GM19438 (cell line): ENCODE measurements around the gene C19orf12.

Source experiments
- ATAC-seq: cut with Tn5 transposase; IDR thresholded peaks from one replicate; pipeline ENCODE4 v1.9.1; 2021; ENCODE audit warnings: low read depth; ENCODE audit not compliant: unreplicated experiment

C19orf12 gene

DNA sequence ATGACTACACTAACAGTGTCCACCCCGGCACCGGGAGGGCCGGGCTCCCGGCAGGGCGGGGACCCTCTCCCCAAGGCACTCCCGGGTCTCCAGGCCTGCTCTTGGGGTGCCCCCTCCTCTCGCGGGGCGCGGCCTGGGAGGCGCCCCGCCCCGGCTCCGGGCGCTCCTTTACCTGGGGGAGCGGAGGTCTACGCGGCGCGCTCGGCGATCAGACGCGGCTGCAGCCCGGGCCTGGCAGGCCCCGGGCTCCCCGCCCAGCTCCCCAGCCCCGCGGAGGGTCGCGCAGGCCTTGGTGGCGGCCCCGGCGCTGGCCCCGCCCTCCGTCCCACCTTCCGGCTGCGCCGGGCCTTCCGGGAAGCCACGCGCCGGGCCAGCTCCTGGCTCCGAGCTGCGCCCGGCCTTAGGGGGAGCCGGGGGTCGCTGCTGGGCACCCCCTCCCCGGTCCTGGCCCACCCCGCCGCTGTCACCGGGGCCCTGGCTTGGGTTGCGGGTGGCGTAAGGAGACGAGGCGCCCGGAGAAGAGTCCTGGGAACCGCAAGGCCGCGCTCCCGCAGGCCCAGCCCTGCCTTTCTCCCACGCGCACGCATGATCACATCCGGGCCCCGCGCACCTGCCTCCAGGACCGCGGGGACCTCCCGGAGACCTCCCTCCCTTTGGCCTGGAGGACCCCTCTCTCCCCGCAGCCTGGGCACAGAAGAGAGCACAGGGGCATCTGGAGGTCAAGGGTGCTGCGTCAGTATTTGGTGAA, at the start of gene C19orf12:
C19orf12 (minus strand) TSS at position 309 of the 748 bp plus-strand sequence. CDS start 6,848 bp downstream, outside the sequence.
- peak; percentile 61 for ATAC-seq

DNA sequence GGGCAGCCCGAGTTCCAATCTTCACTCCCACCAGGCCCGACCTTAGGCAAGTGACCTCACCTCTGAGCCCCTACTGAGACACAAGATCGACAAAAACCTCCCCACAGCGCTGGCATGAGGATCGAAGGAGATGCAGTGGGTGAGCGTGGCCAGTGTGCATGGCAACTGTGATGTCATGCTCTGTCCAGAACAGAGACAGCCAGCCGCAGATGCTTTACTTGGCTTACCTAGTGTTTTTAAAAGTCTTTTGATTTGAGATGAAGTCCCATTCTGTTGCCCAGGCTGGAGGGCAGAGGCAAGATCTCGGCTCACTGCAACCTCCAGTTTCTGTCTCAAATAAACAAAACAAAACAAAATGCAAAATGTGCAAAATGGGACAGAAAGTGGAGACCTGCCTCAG, 49.3 kb upstream of the C19orf12 start:
- ATAC-seq, result no peak

DNA sequence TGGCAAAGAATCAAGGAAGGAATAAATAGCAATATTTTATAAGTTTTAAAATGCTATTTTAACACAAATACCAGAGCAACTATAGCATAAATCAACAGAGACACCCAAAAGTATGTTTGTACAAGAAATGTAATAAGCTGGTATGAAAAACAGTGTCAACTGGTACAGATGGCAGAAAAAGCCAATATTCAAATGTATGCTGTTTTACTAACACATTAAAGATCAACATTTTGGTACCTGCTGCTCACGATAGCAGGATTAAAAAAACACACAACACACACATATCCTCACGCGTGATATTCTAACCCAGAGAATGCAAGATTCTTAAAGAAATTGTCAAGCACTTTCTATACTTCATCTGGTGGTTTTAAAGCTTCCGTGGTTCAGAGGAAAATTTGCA, 48.1 kb upstream of the C19orf12 start:
- no peak for ATAC-seq

DNA sequence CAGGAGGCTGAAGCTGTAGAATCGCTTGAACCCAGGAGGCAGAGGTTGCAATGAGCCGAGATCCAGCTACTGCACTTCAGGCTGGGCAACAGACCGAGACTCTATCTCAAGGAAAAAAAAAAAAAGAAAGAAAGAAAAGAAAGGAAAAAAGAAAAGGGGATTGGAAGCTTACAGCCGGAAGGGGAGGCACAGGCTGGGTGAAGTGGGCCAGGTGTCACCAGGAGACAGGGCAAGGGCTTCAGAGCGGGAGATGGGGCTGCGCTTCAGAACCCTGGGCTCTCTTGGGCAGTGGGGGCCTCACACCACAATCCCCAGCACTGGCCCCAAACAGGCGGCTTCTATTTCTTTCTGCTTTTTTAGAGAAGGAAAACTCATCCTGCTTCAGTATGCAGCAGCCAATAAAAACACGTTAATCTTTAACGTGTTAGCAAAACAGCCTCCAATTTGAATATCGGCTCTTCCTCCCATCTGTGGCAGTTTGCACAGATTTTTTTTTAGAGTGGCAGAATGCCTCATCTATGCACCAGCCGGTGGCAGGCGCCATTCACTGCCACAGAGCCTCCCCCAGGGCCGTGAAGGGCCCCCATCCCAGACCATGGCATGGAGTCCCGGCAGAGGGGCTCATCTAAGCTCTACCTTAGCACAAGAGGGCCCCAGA, 46.6 kb upstream of the C19orf12 start:
- ATAC-seq, result no peak

DNA sequence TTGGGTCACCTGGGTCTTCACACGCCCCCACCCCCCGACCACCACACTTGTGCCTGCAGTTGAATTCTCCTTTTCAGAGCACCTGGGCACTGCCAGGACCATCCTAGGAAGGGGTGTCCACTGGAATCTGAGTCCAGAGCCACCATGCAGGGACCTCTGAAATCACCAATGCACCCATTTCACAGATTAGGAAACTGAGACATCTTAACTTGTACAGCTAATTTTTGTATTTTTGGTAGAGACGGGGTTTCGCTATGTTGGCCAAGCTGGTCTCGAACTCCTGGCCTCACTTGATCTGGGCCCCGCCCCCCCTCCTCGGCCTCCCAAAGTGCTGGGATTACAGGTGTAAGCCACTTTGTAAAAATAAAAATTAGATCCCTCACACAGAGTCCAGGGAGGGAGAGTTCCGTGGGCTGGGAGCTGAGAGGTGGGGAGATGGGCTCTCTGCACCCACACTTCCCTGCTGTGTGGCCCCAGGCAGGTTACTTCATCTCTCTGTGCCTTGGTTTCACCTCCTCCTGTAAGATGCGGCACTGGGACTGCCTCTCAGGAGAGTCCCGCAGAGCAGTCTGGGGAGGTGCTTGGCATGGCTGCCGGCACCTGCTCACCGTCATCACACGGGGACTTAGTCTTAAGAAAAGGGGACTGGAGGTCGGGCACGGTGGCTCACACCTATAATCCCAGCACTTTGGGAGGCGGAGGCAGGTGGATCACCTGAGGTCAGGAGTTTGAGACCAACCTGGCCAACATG, 45.9 kb upstream of the C19orf12 start:
- ATAC-seq, result no peak

DNA sequence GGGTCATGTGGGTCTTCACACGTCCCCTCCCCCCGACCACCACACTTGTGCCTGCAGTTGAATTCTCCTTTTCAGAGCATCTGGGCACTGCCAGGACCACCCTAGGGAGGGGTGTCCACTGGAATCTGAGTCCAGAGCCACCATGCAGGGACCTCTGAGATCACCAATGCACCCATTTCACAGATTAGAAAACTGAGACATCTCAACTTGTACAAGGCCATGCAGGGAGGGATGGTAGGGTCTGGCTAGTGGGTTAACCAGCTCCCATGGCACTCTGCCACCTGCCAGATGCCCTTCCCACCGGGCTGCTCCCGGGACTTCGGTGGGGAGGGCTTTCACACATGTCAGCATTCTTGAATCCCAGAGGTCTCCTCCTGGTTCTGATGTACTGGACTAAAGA, 44.3 kb upstream of the C19orf12 start:
- no peak for ATAC-seq

DNA sequence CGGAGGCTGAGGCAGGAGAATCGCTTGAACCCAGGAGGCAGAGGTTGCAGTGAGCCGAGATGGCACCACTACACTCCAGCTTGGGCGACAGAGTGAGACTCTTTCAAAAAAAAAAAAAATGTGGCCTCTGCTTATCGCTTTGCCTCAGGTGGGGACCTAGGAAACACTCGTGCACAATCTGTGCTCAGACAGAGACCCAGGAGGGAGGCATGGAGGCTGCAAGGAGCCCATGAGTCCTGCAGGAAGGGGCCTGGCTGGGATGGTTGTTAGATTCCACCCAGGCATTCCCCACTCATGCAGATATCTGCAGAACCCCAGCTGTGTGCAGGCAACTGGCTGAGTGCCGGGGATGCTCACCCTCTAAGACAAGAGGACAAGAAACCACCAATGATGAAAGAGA, 43.8 kb upstream of the C19orf12 start:
- no peak for ATAC-seq

DNA sequence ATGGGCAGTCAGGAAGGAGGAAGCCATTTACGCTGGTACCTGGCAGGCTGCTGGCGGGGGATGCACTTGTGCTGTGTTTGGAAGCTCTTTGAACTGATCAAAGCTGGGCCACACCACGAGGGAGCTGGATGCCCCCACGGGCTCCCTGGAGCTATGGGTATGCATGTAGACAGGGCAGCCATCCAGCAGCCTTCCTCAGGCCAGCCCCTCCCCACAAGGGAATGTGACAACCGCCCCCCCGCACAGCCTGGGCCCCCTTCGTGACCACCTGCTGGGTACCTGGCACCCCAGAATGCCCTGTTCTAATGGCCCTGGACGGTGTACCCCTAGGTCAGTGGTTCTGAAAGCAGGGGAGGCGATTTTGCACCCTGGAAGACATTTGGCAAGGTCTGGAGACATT, 42.5 kb upstream of the C19orf12 start:
- ATAC-seq, result no peak

DNA sequence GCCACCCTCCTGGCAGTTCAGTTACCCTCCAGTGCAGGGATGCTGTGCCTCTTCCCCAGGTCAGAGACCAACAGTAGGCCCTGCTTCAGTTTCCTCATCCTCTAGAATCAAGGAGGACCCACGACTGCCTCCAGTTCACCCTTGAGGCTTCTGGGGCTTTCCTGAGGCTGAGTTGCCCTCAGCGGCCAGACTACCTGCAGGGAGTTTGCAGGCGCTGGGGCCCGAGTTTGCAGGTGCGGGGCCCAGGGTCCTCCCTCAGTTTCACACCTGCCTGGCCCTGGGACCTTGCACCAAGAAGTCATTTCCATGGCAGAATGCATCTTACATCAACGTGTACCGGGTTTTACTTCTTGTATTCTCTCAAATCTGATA, 38.9 kb upstream of the C19orf12 start:
- ATAC-seq, result no peak

DNA sequence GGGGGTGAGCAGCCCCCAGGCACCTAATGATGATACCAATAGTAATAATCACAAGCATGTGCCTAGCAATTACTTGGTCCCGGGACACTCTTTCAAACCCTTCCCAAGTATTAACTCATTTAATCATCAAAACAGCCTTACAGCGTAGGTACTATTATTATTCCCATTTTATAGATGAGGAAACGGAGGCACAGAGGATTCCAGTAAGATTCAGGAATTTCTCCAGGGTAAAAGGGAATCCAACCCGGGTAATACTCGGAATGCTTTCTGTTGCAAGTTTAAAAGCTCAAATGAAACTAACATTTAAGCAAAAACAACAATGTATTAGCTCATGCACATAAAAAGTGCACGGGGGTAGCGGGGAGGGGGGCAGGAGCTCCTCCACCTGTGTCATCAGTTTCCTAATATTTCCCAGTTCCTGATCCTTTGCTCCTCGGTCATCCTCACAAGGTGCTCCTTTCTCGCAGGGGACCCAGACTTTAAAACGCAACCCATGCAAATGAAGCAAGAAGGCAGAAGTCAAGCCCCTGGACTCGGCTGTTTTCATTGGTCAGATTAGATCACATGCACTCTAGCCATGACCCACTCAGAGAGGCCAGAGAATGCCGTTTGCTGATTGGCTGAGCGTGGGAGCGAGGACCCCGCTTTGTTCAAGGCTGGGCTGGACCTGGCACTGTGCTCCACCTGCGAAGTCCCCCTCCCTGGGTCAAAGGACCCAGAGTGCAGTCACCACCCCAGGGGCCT, 38.3 kb upstream of the C19orf12 start:
- no peak for ATAC-seq

DNA sequence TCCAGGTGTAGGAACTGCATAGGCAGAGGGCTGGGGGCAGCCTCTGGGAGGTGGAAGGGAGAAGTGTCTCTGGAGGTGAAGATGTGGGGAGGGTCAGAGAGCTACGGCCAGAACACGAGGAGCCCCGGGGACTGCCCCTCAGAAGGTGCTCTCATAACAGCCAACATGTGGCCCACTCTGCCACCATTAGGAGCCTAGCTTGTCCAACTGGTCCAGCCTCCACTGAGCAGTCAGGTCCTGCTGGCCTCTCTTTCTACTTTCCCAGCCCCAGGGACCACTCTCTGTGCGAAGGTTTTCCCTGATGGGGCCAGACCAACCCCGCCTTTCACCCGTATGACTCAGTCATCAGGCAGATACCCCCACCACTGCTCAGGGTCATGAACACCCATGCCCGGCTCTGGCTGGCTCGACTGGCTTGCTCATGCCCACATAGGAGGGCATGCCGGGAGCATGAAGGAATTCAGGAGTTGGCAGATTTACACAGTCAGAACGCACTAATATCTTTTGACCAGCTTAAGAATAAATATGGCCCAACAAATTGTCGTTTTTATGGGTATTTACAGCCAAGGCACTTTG, 37.5 kb upstream of the C19orf12 start:
- no peak for ATAC-seq

DNA sequence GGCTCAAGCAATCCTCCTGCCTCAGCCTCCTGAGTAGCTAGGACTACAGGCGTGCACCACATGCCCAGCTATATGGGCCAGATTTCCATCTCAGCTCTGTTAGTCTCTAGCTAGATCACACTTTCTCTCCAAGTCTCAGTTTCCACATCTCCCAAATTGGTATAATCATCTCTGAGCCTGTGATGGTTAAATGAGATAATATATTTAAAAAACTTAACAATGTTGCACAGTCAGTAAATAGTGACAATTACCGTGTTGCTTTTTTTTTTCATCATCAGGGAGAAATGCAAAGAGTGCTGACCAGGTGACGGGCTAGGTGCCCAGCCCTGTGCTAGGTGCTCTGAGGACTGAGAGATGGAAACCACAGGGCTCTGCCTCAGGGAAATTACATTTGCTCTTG, 36.9 kb upstream of the C19orf12 start:
- no peak for ATAC-seq

DNA sequence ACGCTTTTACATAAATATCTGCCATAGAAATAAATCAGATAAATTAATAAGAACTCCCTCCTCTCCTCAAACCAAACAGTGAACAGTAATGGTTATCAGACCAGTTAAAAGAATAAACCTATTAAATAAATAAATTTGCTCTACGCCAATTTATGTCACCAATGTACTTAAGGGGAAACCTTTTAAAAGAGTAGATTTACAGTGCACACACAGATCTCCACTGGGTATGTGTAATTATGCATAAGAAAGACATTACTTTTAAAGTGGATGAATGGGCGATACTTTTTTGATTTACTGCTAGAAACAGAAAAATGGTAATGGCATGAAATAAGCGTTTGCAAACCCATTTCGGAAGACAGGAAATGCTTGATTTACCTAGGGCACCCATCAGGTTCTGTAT, 34.9 kb upstream of the C19orf12 start:
- no peak for ATAC-seq

DNA sequence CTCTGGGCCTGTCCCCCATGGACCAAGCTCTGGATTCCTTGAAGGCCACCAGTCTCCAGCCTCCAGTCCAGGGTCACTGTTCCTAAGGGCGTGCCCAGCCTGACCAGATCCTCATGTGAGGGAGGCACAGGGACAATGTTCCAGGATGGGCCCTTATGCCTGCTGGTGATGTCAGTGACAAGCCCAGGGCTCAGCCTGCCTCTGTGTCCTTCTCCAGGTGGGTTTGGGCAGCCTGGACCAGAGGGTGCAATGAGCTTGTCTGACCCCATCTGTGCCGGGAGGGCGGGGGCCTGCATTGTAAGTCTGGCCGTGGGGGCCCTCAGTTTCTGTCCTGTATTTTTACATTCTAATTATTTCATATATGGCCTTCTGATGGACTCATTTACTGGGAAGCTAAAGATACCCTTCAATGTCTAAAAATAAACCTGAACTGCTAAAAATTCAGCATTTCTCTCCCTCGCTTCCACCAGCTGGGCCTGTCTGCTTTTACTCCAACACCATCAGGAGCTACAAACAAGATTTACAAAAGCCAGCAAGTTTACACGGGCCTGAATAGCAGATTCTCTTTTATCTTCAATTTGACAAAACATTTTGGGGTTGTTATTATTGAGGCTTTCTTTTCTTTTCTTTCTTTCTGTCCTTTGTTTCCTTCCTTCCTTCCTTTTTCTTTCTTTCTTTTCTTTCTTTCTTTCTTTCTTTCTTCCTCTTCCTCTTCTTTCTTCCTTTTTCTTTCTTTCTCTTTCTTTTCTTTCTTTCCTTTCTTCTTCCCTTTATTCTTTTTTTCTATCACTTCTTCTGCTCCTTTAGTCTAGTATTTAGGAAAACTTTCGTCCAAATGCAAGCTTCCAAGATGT, 34.2 kb upstream of the C19orf12 start:
- ATAC-seq, result no peak

DNA sequence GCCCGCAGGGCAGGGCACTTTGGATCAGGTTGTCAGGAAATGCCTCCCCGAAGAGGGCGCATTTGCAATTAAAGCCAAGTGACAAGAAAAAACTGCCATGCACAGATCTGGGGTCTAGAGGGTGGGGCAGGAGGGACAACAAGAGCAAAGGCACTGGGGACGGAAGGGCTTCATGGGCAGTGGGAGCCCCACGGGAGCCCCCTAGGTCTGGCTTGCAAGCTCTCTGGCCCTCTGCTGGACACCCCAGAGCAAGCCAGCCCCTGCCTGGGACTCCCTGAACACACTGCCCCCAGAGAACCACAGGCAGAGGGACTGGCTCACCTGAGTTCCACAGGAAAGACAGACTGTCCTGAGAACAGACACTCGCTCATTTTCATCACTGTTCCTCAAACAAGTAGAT, 30.2 kb upstream of the C19orf12 start:
- ATAC-seq, result no peak

DNA sequence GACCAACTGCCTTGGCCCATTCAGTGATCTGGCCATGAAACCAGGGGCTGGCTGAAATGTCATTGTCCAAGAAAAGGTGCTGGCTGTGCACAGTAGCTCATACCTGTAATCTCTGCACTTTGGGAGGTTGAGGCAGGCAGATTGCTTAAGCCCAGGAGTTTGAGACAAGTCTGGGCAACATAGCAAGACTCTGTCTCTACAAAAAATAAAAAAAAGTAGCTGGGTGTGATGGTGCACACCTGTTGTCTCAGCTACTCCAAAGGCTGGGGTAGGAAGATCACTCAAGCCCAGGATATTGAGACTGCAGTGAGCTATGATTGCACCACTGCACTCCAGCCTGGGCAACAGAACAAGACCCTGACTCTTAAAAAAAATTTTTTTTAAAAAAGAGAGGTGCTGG, 28.6 kb upstream of the C19orf12 start:
- no peak for ATAC-seq

DNA sequence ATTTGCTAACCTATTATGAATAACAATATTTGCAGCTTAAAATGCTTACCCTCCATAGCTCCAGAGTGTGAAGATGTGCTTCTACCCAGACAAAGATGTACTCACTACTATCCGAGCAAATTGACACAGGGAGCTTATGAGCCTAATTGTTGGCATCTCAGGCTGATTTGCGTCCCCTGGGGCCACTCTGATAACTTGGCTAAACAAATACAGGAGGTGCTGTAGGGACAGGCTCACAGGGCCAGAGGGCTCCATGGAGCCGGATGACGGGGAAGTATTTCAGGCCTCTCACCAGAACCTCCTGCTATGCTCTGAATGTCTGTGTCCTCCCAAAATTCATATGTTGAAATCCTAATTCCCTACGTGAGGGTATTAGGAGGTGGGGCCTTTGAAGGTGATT, 26.7 kb upstream of the C19orf12 start:
- ATAC-seq, result no peak

DNA sequence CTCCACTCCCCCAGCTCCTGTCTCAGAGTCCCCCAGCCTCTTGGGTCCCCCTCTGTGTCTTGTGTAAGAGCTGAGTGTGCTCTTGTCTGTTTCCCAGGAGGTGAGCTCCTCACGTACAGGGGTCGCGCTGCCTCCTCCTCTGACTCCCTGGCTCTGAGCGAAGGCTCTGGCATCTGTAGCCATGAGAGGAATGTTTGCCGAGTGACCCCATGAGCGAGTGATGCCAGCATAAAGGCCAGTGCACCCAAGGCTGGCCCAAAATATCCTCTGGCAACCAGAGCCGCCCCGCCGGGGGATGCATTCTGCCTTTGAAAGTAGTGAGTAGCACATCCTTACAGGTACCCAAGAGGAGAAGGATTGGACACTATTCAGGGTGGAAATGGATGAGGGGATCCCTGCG, 26.2 kb upstream of the C19orf12 start:
- no peak for ATAC-seq

DNA sequence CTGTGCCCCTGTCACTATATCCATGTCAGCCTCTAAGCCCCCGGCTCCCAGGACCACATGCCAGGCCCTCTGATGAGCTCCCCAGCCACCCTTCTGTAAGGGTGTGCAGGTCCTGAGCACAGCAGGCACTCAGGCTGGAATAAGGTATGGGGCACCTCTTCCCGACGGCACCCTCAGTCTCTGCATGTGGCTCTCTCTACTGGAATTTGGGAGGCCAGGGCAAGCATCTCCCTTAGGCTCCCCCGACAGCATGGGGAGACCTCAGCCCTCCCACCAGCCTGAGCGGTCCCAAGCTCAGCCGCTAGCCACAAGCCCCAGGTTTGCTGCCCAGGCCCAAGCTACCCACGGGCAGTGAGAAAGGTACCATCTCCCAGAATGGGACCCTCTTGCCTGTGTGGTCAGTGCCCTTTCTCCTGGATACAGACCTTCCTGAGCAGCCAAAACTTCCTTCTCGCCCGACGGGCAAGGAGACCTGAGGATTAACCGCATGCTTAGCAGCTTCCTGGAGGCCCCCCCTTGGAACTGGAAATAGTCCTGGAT, 22.5 kb upstream of the C19orf12 start:
- ATAC-seq, result no peak
